ENCODE results near the gene AK4.

The AK4 gene

DNA sequence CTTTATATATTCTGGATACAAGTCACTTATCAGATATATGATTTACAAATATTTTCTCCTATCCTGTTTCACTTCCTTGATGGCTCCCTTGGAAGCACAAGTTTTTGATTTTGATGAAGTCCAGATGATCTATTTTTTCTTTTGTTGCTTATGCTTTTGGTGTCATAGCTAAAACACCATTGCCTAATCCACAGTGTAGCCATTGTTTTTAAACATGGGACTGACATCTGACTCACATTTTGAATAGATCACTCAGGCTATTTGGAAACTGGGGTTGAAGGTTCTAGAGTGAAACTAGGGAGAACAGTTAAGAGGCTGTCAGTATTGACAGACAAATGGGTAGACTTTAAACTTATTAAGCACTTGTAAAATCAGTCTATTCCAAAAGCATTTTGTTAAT, 16.6 kb downstream of the AK4 start:
- H3K4me3 ChIP-seq: no peak overlapping the region
- DNase-seq (ENCODE audit: low spot score): no peak
- TF ChIP-seq, protein P1, sequence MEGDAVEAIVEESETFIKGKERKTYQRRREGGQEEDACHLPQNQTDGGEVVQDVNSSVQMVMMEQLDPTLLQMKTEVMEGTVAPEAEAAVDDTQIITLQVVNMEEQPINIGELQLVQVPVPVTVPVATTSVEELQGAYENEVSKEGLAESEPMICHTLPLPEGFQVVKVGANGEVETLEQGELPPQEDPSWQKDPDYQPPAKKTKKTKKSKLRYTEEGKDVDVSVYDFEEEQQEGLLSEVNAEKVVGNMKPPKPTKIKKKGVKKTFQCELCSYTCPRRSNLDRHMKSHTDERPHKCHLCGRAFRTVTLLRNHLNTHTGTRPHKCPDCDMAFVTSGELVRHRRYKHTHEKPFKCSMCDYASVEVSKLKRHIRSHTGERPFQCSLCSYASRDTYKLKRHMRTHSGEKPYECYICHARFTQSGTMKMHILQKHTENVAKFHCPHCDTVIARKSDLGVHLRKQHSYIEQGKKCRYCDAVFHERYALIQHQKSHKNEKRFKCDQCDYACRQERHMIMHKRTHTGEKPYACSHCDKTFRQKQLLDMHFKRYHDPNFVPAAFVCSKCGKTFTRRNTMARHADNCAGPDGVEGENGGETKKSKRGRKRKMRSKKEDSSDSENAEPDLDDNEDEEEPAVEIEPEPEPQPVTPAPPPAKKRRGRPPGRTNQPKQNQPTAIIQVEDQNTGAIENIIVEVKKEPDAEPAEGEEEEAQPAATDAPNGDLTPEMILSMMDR (IDR thresholded peaks at IDR 0.05): no peak
- H3K27ac ChIP-seq: no peak overlapping the region

DNA sequence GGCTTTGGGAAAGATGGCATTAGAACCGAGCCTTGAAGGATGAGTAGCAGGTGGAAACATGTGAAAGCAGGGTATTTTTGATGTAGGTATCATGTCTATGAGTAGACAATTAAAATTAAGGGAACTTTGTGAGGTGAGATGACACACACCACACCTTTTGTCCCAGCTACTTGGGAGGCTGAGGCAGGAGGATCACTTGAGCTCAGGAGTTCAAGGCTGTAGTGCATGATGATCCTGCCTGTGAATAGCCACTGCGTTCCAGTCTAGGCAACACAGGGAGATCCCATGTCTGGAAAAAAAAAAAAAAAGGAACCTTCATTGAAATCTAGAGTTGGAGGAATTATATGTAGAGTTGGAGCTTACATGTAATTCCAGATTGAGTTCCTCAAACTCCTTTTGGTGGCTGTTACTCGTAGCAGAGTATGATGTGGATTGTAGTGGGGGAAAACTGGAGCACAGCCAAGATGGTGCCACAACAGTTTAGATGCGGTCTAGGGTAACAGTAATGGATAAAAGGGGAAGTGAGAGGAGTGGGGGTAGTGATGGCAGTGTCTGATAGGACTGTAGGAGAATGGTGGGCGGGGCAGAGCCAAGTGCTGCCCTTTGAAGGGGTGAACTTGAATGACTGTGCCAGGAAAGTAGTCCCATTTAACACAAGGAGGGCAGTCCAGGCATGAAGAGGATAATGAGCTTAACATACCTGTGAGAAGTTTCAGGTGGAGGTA, 17.4 kb downstream of the AK4 start:
- Histone ChIP-seq H3K27ac (no peak overlapping the region), H3K4me3 (no peak overlapping the region)
- no peak for DNase-seq (ENCODE audit: low spot score)
- TF ChIP-seq, protein P1 (IDR thresholded peaks at IDR 0.05): no peak

DNA sequence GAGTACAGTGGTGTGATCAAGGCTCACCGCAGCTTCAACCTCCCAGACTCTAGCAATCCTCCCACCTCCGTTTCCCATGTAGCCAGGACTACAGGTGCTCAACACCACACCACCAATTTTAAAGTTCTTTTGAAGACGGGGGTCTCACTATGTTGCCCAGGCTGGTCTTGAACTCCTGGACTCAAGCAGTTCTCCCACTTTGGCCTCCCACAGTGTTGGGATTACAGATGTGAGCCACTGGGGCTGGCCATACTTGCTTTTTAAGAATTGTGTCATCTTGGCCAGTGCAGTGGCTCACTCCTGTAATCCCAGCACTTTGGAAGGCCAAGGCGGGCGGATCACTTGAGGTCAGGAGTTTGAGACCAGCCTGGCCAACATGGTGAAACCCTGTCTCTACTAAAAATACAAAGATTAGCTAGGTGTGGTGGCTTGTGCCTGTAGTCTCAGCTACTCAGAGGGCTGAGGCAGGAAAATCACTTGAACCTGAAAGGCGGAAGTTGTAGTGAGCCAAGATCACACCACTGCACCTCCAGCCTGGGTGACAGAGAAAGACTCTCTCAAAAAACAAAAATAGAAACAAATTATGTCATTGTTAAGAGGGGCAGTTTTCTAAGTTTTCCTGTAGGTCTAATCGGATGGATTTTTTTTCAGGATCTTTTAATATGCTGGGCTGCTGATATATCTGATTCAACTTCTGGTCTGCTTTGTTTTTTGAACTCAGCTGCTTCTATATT, 18.7 kb downstream of the AK4 start:
- DNase-seq (ENCODE audit: low spot score): no peak
- TF ChIP-seq, protein P1 (IDR thresholded peaks at IDR 0.05): no peak
- Histone ChIP-seq H3K4me3 (no peak overlapping the region), H3K27ac (no peak overlapping the region)

DNA sequence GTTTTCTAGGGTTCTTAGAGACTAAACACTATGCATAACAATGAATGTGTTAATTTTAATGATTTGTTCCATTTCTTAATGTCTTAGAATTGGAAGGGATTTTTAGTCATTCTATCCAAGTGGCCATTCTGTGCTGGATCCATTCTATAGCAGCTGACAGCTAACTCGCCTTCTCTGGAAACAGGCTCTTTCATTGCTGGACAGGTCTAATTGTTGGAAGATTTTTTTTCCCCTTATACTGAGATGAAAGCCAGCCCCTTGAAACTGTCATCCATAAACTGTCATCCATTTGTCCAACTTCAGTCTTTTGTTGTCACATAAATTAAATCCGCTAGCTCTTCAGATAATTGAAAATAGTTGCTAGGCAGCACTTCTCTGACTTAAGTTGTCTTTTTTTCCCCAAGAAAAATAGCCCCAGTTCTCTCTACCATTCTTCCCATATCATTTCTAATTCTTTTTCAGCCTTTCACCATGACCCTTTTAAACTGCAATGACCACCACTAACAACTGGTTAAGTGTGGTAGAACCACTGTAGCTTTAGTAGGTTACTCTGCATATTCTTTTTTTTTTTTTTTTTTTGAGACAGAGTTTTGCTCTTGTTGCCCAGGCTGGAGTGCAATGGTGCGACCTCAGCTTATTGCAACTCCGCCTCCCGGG, 19.7 kb downstream of the AK4 start:
- TF ChIP-seq, protein P1 (IDR thresholded peaks at IDR 0.05): no peak
- DNase-seq (ENCODE audit: low spot score): no peak
- H3K27ac ChIP-seq: no peak overlapping the region
- H3K4me3 ChIP-seq: no peak overlapping the region

DNA sequence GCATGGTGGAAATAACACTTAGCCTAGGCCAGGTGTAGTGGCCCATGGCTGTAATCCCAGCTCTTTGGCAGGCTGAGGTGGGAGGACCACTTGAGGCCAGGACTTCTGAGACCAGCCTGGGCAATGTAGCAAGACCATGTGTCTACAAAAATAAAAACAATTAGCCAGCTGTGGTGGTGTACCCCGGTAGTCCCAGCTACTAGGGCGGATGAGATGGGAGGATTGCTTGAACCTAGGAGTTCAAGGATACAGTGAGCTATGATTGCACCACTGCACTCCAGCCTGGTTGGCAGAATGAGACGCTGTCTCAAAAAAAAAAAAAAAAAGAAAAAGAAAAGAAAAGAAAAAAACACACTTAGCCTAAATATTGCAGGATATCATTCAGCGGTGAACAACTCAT, 20.9 kb downstream of the AK4 start:
- Histone ChIP-seq H3K27ac (no peak overlapping the region), H3K4me3 (no peak overlapping the region)
- TF ChIP-seq, protein P1 (IDR thresholded peaks at IDR 0.05): no peak
- no peak for DNase-seq (ENCODE audit: low spot score)

DNA sequence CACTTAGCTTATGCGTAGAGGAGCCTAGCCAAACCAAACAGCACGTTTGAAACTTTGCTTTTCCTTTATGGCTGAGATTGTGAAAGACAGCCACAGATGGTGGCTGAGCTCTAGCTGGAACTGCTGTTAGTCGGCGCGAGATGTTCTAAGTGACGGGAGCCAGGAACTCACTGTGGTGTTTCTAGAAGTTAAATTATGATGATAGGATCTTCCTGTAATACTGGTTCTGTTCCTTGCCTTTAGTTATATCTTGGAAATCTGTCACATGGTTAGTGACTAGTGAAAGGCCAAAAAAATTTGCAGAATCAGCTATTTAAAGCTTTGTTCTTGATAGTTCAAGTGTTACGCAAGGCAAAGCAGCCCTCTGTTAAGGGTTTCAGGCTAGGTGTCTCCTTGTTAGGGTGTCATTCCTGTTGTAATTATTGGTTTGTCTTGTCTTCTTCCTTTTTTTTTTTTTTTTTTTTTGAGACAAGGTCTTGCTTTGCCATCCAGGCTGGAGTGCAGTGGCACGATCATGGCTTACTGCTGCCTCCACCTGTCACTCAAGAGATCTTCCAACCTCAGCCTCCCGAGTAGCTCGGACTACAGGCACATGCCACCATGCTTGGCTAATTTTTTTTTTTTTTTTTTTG, 22.6 kb downstream of the AK4 start:
- Histone ChIP-seq H3K27ac (peak overlapping the region; percentile 57 to 59), H3K4me3 (peak overlapping the region; percentile 35)

More for the DNA sequence above, 22.6 kb downstream of the AK4 start:
- TF ChIP-seq, protein P1 (IDR thresholded peaks at IDR 0.05): no peak
- DNase-seq (ENCODE audit: low spot score): no peak

Data from coronary artery (tissue), 2 donors.